Loucy (cell line): ENCODE results near the gene ABHD17A.
"Not testable (repeated sequence)": the region's sequence is repeated elsewhere in the genome, so short reads cannot be mapped to it uniquely, and the experiment has no call there.

Source experiments
- H2AFZ ChIP-seq: fragments of 200-600 bp; sonication (generic); 2 replicates; pipeline ENCODE4 v1.6.0; 2016; ENCODE audit warnings: antibody characterized with exemption, mild to moderate bottlenecking, low read length, moderate library complexity
- H3F3A ChIP-seq: fragments of 200-600 bp; 2 replicates; pipeline ENCODE4 v1.6.0; 2016; ENCODE audit warnings: antibody characterized with exemption, low read depth, mild to moderate bottlenecking
- H3K27me3 ChIP-seq: fragments of 200-600 bp; sonication (generic); 2 replicates; pipeline ENCODE4 v1.6.1; 2014; ENCODE audit warnings: low read length, mild to moderate bottlenecking; ENCODE audit not compliant: insufficient read depth, poor library complexity, severe bottlenecking
- H3K36me3 ChIP-seq: fragments of 200-600 bp; sonication (generic); 2 replicates; pipeline ENCODE4 v1.6.1; 2016; ENCODE audit warnings: low read length; ENCODE audit not compliant: insufficient read depth
- H3K4me1 ChIP-seq: fragments of 200-600 bp; sonication (generic); 2 replicates; pipeline ENCODE4 v1.5.1; 2014; ENCODE audit warnings: low read length, mild to moderate bottlenecking; ENCODE audit not compliant: insufficient read depth, poor library complexity, severe bottlenecking
- H3K4me2 ChIP-seq: fragments of 200-600 bp; sonication (generic); 2 replicates; pipeline ENCODE4 v1.6.0; 2014; ENCODE audit warnings: antibody characterized with exemption, low read length, low read depth, mild to moderate bottlenecking; ENCODE audit not compliant: poor library complexity, severe bottlenecking
- H3K4me3 ChIP-seq: fragments of 200-600 bp; sonication (generic); 2 replicates; pipeline ENCODE4 v1.5.1; 2014; ENCODE audit warnings: low read length, mild to moderate bottlenecking, mixed read lengths; ENCODE audit not compliant: poor library complexity, severe bottlenecking
- H3K79me2 ChIP-seq: fragments of 200-600 bp; sonication (generic); 2 replicates; pipeline ENCODE4 v1.6.1; 2014; ENCODE audit warnings: low read length; ENCODE audit not compliant: insufficient read depth
- H3K9ac ChIP-seq: fragments of 200-600 bp; sonication (generic); 2 replicates; pipeline ENCODE4 v1.6.0; 2014; ENCODE audit warnings: mild to moderate bottlenecking, low read depth, low read length, moderate library complexity; ENCODE audit not compliant: poor library complexity, severe bottlenecking
- H3K9me2 ChIP-seq: fragments of 200-600 bp; sonication (generic); replicated peaks from 2 replicates; pipeline ENCODE4 v1.6.1; 2016; ENCODE audit warnings: low read depth, low read length, mixed read lengths
- H3K9me3 ChIP-seq: fragments of 200-600 bp; sonication (generic); 2 replicates; pipeline ENCODE4 v1.6.1; 2014; ENCODE audit warnings: mild to moderate bottlenecking, antibody characterized with exemption, low read length, low read depth; ENCODE audit not compliant: insufficient read depth
- H4K20me1 ChIP-seq: fragments of 200-600 bp; sonication (generic); 2 replicates; pipeline ENCODE4 v1.6.0; 2014; ENCODE audit warnings: antibody characterized with exemption, low read length, mild to moderate bottlenecking; ENCODE audit not compliant: insufficient read depth, poor library complexity, severe bottlenecking
- CTCF ChIP-seq: fragments of 200-600 bp; sonication (generic); conservative IDR thresholded peaks from 2 replicates; pipeline ENCODE4 v1.5.1; 2014; ENCODE audit warnings: mild to moderate bottlenecking, antibody characterized with exemption, low read length
- EZH2phosphoT487 ChIP-seq: fragments of 200-600 bp; IDR thresholded peaks from 2 replicates; pipeline ENCODE4 v1.6.1; 2018; ENCODE audit warnings: antibody characterized with exemption, mild to moderate bottlenecking, moderate library complexity, borderline replicate concordance

ABHD17A gene

GRCh38 chr19:1885398-1886119 is at the start of gene ABHD17A:
ABHD17A (minus strand) TSS chr19:1885496; CDS start chr19:1881566, 3,930 bp downstream.
- H3K9me3 ChIP-seq, H3K36me3 ChIP-seq, H3F3A ChIP-seq, H3K27me3 ChIP-seq, H2AFZ ChIP-seq, H3K9me2 ChIP-seq: not testable (repeated sequence)
- H4K20me1 ChIP-seq = peaks cover 34% of the 10 kb centered on the region
- H3K9ac ChIP-seq = peak within 1 kb of the TSS; percentile 85
- peak within 1 kb of the TSS; percentile 97 for H3K4me3 ChIP-seq
- H3K4me1 ChIP-seq = peaks cover 32% of the 10 kb centered on the region
- peaks cover 42% of the 10 kb centered on the region for H3K79me2 ChIP-seq
- peak within 1 kb of the TSS; percentile 84 for H3K4me2 ChIP-seq

- Histone ChIP-seq H4K20me1 (no peaks in the 10 kb centered on the region), H3K27me3 (no peaks in the 10 kb centered on the region), H3K9me2 (no peaks in the 10 kb centered on the region), H3K79me2 (no peaks in the 10 kb centered on the region), H3F3A (no peaks in the 10 kb centered on the region), H3K9ac (no peak overlapping the region), H2AFZ (no peak overlapping the region), H3K36me3 (no peaks in the 10 kb centered on the region), H3K9me3 (no peaks in the 10 kb centered on the region), H3K4me3 (no peak overlapping the region), H3K4me1 (peaks cover 9% of the 10 kb centered on the region), H3K4me2 (no peak overlapping the region)
- no peak for TF ChIP-seq CTCF
Observed at GRCh38 chr19:1933942-1934341, 48.6 kb upstream of the ABHD17A start.

- no peak overlapping the region for H2AFZ ChIP-seq
- H3K4me2 ChIP-seq = no peak overlapping the region
- H3F3A ChIP-seq = no peaks in the 10 kb centered on the region
- H4K20me1 ChIP-seq = no peaks in the 10 kb centered on the region
- no peak overlapping the region for H3K9ac ChIP-seq
- no peaks in the 10 kb centered on the region for H3K27me3 ChIP-seq
- H3K9me3 ChIP-seq = no peaks in the 10 kb centered on the region
- no peaks in the 10 kb centered on the region for H3K9me2 ChIP-seq
- peaks cover 9% of the 10 kb centered on the region for H3K4me1 ChIP-seq
- no peaks in the 10 kb centered on the region for H3K79me2 ChIP-seq
- no peaks in the 10 kb centered on the region for H3K36me3 ChIP-seq
- no peak for TF ChIP-seq EZH2phosphoT487
- TF ChIP-seq CTCF = no peak
- no peak overlapping the region for H3K4me3 ChIP-seq
Observed at GRCh38 chr19:1933244-1933643, 47.9 kb upstream of the ABHD17A start.

GRCh38 chr19:1932395-1932794 is 47.1 kb upstream of the ABHD17A start:
- no peak for TF ChIP-seq EZH2phosphoT487
- Histone ChIP-seq H3K36me3 (no peaks in the 10 kb centered on the region), H3K27me3 (no peaks in the 10 kb centered on the region)

More at GRCh38 chr19:1932395-1932794, 47.1 kb upstream of the ABHD17A start:
- H3K9ac ChIP-seq = no peak overlapping the region
- no peaks in the 10 kb centered on the region for H4K20me1 ChIP-seq
- H3K4me3 ChIP-seq = no peak overlapping the region
- H3K79me2 ChIP-seq = no peaks in the 10 kb centered on the region
- H3K4me2 ChIP-seq = no peak overlapping the region
- no peaks in the 10 kb centered on the region for H3K9me2 ChIP-seq
- no peak overlapping the region for H2AFZ ChIP-seq
- H3K9me3 ChIP-seq = no peaks in the 10 kb centered on the region
- H3K4me1 ChIP-seq = peaks cover 9% of the 10 kb centered on the region
- no peaks in the 10 kb centered on the region for H3F3A ChIP-seq
